ENCODE measurements around the gene POP4. TPM values are rescaled to one million over a fixed set of nuclear protein-coding genes. Genes with fewer than 3 reads are reported as not detected.

POP4 gene
- total RNA-seq, 5 donors from 2014 or later (not counting 1 experiment from before 2014, with no cell fraction given) = 43.7 to 59.6 (median 55.5) TPM

GRCh38 chr19:29629836-29630534 is 23.9 kb downstream of the POP4 start:
- H3K4me1 Mint-ChIP-seq = peaks cover 0 to 3% (median 3%) of the 10 kb centered on the region in 3 donors
- Histone ChIP-seq H3K4me3 (ENCODE audit: control insufficient read depth in 1 of 2, extremely low read depth in 1 of 2, low read length in 1 of 2) (no peak overlapping the region), H3K27ac (ENCODE audit: low read length) (no peak overlapping the region), H3K4me1 (ENCODE audit: control insufficient read depth in 1 of 2, extremely low read depth in 1 of 2, insufficient read depth in 2 of 2, low read length in 2 of 2) (peaks cover 0 to 9% of the 10 kb centered on the region in 2 experiments), H3K36me3 (ENCODE audit: control insufficient read depth in 2 of 2, extremely low read depth in 1 of 2, insufficient read depth in 1 of 2, low read length in 1 of 2) (no peaks in the 10 kb centered on the region), H3K27me3 (replicated peaks in 1 of 2; ENCODE audit: control insufficient read depth in 2 of 2, extremely low read depth in 1 of 2, insufficient read depth in 2 of 2, low read length in 1 of 2) (peaks cover 0 to 5% of the 10 kb centered on the region in 2 experiments), H3K9me3 (no peaks in the 10 kb centered on the region)
- CTCF ChIA-PET = no interaction called here
- H3K27me3 Mint-ChIP-seq = no peaks in the 10 kb centered on the region
- H3K9me3 Mint-ChIP-seq = no peaks in the 10 kb centered on the region
- H3K4me3 Mint-ChIP-seq = no peak overlapping the region
- POLR2A ChIA-PET = no interaction called here
- H3K27ac Mint-ChIP-seq = no peak overlapping the region
- H3K36me3 Mint-ChIP-seq = peaks cover 4% of the 10 kb centered on the region
- ATAC-seq (replicated peaks in 1 of 4) (no peak), DNase-seq (no peak)
- 92% methylated on average over 2 of the region's 5 CpGs for WGBS (ENCODE audit: insufficient coverage)

DNA sequence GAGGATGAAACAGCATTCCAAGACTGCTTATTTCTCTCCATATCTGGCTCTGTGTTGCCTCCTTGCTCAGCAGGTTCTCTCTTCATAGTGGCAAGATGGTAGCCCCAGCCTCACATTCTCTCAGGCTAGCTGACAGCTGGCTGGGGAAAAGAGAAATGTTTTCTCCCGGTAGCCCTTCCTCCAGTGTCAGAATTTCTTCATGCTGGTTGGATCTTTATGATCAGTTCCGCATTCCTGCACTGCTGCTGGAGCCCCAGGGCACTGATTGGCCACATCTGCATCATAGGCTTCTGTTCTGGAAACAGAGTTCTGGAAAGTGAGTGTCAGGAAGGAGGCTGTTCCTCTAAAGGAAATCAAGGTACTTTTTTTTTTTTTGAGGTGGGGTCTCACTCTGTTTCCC is 24.6 kb downstream of the POP4 start:
- H3K4me3 ChIP-seq (ENCODE audit: control insufficient read depth in 1 of 2, extremely low read depth in 1 of 2, low read length in 1 of 2) = no peak overlapping the region
- peaks cover 0 to 5% of the 10 kb centered on the region in 2 experiments for H3K27me3 ChIP-seq (replicated peaks in 1 of 2; ENCODE audit: control insufficient read depth in 2 of 2, extremely low read depth in 1 of 2, insufficient read depth in 2 of 2, low read length in 1 of 2)
- DNase-seq (no peak), ATAC-seq (replicated peaks in 1 of 4) (no peak)
- peaks cover 4% of the 10 kb centered on the region for H3K36me3 Mint-ChIP-seq
- no peak overlapping the region for H3K27ac Mint-ChIP-seq
- ChIA-PET CTCF (no interaction called here), POLR2A (no interaction called here)
- H3K4me1 Mint-ChIP-seq = no peaks in the 10 kb centered on the region
- no peaks in the 10 kb centered on the region for H3K27me3 Mint-ChIP-seq
- H3K4me3 Mint-ChIP-seq = no peak overlapping the region
- no peaks in the 10 kb centered on the region for H3K36me3 ChIP-seq (ENCODE audit: control insufficient read depth in 2 of 2, extremely low read depth in 1 of 2, insufficient read depth in 1 of 2, low read length in 1 of 2)
- 88% methylated on average over 2 of the region's 2 CpGs for WGBS (ENCODE audit: insufficient coverage)
- no peaks in the 10 kb centered on the region for H3K9me3 ChIP-seq
- H3K9me3 Mint-ChIP-seq = no peaks in the 10 kb centered on the region
- peaks cover 0 to 3% of the 10 kb centered on the region in 2 experiments for H3K4me1 ChIP-seq (ENCODE audit: control insufficient read depth in 1 of 2, extremely low read depth in 1 of 2, insufficient read depth in 2 of 2, low read length in 2 of 2)
- no peak overlapping the region for H3K27ac ChIP-seq (ENCODE audit: low read length)

DNA sequence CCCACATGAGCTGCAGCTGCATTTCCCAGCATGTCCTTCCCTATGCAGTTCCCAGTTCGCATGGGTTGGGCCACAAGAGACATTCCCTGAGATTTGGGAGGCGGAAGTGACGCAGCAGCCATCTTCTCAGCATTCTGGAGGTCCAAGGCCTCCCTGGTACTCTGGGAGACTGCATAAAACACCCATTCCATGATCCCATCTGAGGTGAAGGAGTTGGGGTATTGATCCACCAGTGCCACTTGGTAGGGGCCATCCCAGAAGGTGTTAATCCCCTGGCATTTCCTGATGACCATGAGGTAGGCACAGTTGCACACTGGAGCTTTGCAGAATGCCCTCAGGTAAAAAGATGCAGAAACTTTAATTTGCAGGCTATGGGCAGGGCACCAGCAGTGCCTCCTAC is 25.4 kb downstream of the POP4 start:
- peaks cover 0 to 1% of the 10 kb centered on the region in 2 experiments for H3K4me1 ChIP-seq (ENCODE audit: control insufficient read depth in 1 of 2, extremely low read depth in 1 of 2, insufficient read depth in 2 of 2, low read length in 2 of 2)
- no peak overlapping the region for H3K27ac ChIP-seq (ENCODE audit: low read length)
- H3K27me3 ChIP-seq (replicated peaks in 1 of 2; ENCODE audit: control insufficient read depth in 2 of 2, extremely low read depth in 1 of 2, insufficient read depth in 2 of 2, low read length in 1 of 2) = peaks cover 0 to 5% of the 10 kb centered on the region in 2 experiments
- ChIA-PET POLR2A (no interaction called here), CTCF (interaction anchor here in 1 of 2 donors (0.8 kb wide), 1 partner anchor 11 kb away, joined by 3 read pairs; no protein-coding TSS in a partner anchor)
- H3K4me3 ChIP-seq (ENCODE audit: control insufficient read depth in 1 of 2, extremely low read depth in 1 of 2, low read length in 1 of 2) = no peak overlapping the region
- Mint-ChIP-seq H3K36me3 (peaks cover 4% of the 10 kb centered on the region), H3K4me1 (no peaks in the 10 kb centered on the region), H3K27me3 (no peaks in the 10 kb centered on the region), H3K4me3 (no peak overlapping the region), H3K9me3 (no peaks in the 10 kb centered on the region), H3K27ac (no peak overlapping the region)
- no CpG with 5 or more reads among the region's 3 CpGs for whole genome bisulfite sequencing (ENCODE audit: insufficient coverage)
- no peaks in the 10 kb centered on the region for H3K36me3 ChIP-seq (ENCODE audit: control insufficient read depth in 2 of 2, extremely low read depth in 1 of 2, insufficient read depth in 1 of 2, low read length in 1 of 2)
- DNase-seq = no peak
- no peaks in the 10 kb centered on the region for H3K9me3 ChIP-seq
- ATAC-seq (replicated peaks in 1 of 4) = no peak

GRCh38 chr19:29634002-29634401 is 27.9 kb downstream of the POP4 start:
- H3K4me1 Mint-ChIP-seq = no peaks in the 10 kb centered on the region
- 0% methylated on average over 1 of the region's 2 CpGs for WGBS (ENCODE audit: insufficient coverage)
- no peaks in the 10 kb centered on the region for H3K9me3 Mint-ChIP-seq
- H3K36me3 Mint-ChIP-seq = peaks cover 4% of the 10 kb centered on the region
- Histone ChIP-seq H3K27me3 (replicated peaks in 1 of 2; ENCODE audit: control insufficient read depth in 2 of 2, extremely low read depth in 1 of 2, insufficient read depth in 2 of 2, low read length in 1 of 2) (peaks cover 0 to 5% of the 10 kb centered on the region in 2 experiments), H3K4me1 (ENCODE audit: control insufficient read depth in 1 of 2, extremely low read depth in 1 of 2, insufficient read depth in 2 of 2, low read length in 2 of 2) (no peaks in the 10 kb centered on the region), H3K9me3 (no peaks in the 10 kb centered on the region), H3K4me3 (ENCODE audit: control insufficient read depth in 1 of 2, extremely low read depth in 1 of 2, low read length in 1 of 2) (no peak overlapping the region), H3K36me3 (ENCODE audit: control insufficient read depth in 2 of 2, extremely low read depth in 1 of 2, insufficient read depth in 1 of 2, low read length in 1 of 2) (no peaks in the 10 kb centered on the region), H3K27ac (ENCODE audit: low read length) (no peak overlapping the region)
- ATAC-seq (replicated peaks in 1 of 4) (no peak), DNase-seq (no peak)
- no peaks in the 10 kb centered on the region for H3K27me3 Mint-ChIP-seq
- H3K4me3 Mint-ChIP-seq = no peak overlapping the region
- ChIA-PET POLR2A (interaction anchor here in 1 of 2 donors (0.6 kb wide), 1 partner anchor 28 kb away, joined by 3 read pairs; the partner anchor contains the start of gene POP4), CTCF (no interaction called here)
- no peak overlapping the region for H3K27ac Mint-ChIP-seq

DNA sequence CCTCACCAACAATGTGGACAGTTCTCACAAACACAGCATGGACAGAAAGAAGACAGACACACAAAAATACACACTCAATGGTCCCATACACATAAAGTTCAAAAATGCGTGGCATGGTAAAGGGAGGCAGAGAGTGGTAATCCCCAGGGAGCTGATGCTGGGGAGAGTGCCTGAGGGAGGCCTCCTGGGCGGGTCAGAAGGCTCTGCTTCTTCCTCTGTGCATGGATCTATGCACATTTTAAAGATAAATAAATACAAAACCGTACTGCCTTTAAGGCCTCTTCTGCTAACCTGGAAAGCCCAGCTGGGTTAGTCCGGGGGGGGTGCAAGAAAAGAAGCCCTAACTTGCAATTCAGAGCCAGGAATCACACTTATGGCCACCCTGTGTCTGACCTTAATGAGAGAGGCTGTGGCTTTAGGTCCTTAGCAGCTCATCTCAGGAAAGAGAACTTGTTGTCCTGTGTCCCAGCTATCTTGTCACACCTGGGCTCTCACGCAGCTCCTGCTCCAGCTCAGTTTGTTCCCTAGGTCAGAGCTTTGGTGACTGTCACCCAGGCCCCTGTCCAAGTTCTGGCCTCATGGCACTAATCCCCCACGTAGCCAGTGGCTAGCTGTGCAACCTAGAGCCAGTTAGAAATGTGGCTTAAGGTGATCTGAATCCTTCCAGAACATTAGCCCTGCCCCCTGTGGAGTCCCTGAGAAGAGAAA is 28.5 kb downstream of the POP4 start:
- ChIA-PET CTCF (no interaction called here), POLR2A (interaction anchor here in 1 of 2 donors (0.6 kb wide), 1 partner anchor 28 kb away, joined by 3 read pairs; the partner anchor contains the start of gene POP4)
- H3K9me3 ChIP-seq = no peaks in the 10 kb centered on the region
- no peaks in the 10 kb centered on the region for H3K9me3 Mint-ChIP-seq
- H3K4me3 Mint-ChIP-seq = no peak overlapping the region
- ATAC-seq (replicated peaks in 1 of 4) = no peak
- no peaks in the 10 kb centered on the region for H3K4me1 Mint-ChIP-seq
- H3K4me1 ChIP-seq (ENCODE audit: control insufficient read depth in 1 of 2, extremely low read depth in 1 of 2, insufficient read depth in 2 of 2, low read length in 2 of 2) = no peaks in the 10 kb centered on the region
- H3K27ac Mint-ChIP-seq = no peak overlapping the region
- no peak for DNase-seq
- H3K27me3 ChIP-seq (replicated peaks in 1 of 2; ENCODE audit: control insufficient read depth in 2 of 2, extremely low read depth in 1 of 2, insufficient read depth in 2 of 2, low read length in 1 of 2) = peaks cover 0 to 5% of the 10 kb centered on the region in 2 experiments
- no peak overlapping the region for H3K4me3 ChIP-seq (ENCODE audit: control insufficient read depth in 1 of 2, extremely low read depth in 1 of 2, low read length in 1 of 2)
- peaks cover 4% of the 10 kb centered on the region for H3K36me3 Mint-ChIP-seq
- H3K27ac ChIP-seq (ENCODE audit: low read length) = no peak overlapping the region
- 83% methylated on average over 2 of the region's 6 CpGs for WGBS (ENCODE audit: insufficient coverage)
- H3K36me3 ChIP-seq (ENCODE audit: control insufficient read depth in 2 of 2, extremely low read depth in 1 of 2, insufficient read depth in 1 of 2, low read length in 1 of 2) = no peaks in the 10 kb centered on the region
- no peaks in the 10 kb centered on the region for H3K27me3 Mint-ChIP-seq

DNA sequence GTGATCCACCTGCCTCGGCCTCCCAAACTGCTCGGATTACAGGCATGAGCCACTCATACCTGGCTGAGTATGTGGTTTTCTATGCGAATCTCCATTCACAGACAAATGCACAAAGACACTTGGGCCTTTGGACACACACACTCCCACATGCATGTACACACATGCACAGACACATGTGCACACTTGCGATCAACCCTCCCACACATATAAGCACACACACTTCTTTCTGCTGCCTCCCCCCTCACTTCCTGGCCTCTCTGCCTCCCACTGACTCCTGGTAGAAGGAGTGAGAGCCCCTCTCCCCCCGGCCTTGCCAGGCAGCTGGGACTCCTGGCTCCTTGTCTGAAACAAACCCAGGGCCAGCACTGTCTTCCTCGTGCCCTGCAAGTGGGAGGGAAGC is 29.9 kb downstream of the POP4 start:
- POLR2A ChIA-PET = no interaction called here
- no peaks in the 10 kb centered on the region for H3K36me3 ChIP-seq (ENCODE audit: control insufficient read depth in 2 of 2, extremely low read depth in 1 of 2, insufficient read depth in 1 of 2, low read length in 1 of 2)
- Mint-ChIP-seq H3K9me3 (no peaks in the 10 kb centered on the region), H3K4me3 (no peak overlapping the region), H3K4me1 (no peaks in the 10 kb centered on the region), H3K27ac (no peak overlapping the region), H3K36me3 (peaks cover 4% of the 10 kb centered on the region), H3K27me3 (no peaks in the 10 kb centered on the region)
- H3K27ac ChIP-seq (ENCODE audit: low read length) = no peak overlapping the region
- H3K4me1 ChIP-seq (ENCODE audit: control insufficient read depth in 1 of 2, extremely low read depth in 1 of 2, insufficient read depth in 2 of 2, low read length in 2 of 2) = no peaks in the 10 kb centered on the region
- peaks cover 0 to 8% of the 10 kb centered on the region in 2 experiments for H3K27me3 ChIP-seq (replicated peaks in 1 of 2; ENCODE audit: control insufficient read depth in 2 of 2, extremely low read depth in 1 of 2, insufficient read depth in 2 of 2, low read length in 1 of 2)
- no peaks in the 10 kb centered on the region for H3K9me3 ChIP-seq
- DNase-seq = no peak
- CTCF ChIA-PET = no interaction called here
- no peak overlapping the region for H3K4me3 ChIP-seq (ENCODE audit: control insufficient read depth in 1 of 2, extremely low read depth in 1 of 2, low read length in 1 of 2)
- ATAC-seq (replicated peaks in 1 of 4) = no peak
- 77% methylated on average over 5 of the region's 6 CpGs for WGBS (ENCODE audit: insufficient coverage)
